HAP-1 (cell line): ENCODE results near the gene SLC4A1AP.
"Not testable (repeated sequence)": the region's sequence is repeated elsewhere in the genome, so short reads cannot be mapped to it uniquely, and the experiment has no call there.

Experiments used
- DNase-seq, 2 experiments: peaks; one replicate each; pipeline ENCODE4 v3.0.0-alpha.2; 2016 to 2020; ENCODE audit warnings: low spot score in 2 of 2
- H3K27me3 ChIP-seq: fragments of 250-450 bp; sonication (Bioruptor Pico); 2 replicates; pipeline ENCODE4 v1.5.1; 2020; ENCODE audit warnings: low read depth, mild to moderate bottlenecking, moderate library complexity
- H3K36me3 ChIP-seq: fragments of 250-450 bp; sonication (Bioruptor Pico); replicated peaks from 2 replicates; pipeline ENCODE4 v1.5.1; 2020; ENCODE audit warnings: mild to moderate bottlenecking
- H3K4me1 ChIP-seq: fragments of 250-450 bp; sonication (Bioruptor Pico); 2 replicates; pipeline ENCODE4 v1.5.1; 2020; ENCODE audit warnings: mild to moderate bottlenecking
- H3K4me3 ChIP-seq: fragments of 250-450 bp; sonication (Bioruptor Pico); 2 replicates; pipeline ENCODE4 v1.5.1; 2020; ENCODE audit warnings: mild to moderate bottlenecking, moderate library complexity
- H3K9me3 ChIP-seq: fragments of 250-450 bp; sonication (Bioruptor Pico); 2 replicates; pipeline ENCODE4 v1.5.1; 2020; ENCODE audit warnings: mild to moderate bottlenecking, moderate library complexity
- in situ Hi-C: fragments of 300-500 bp; cut with MboI; formaldehyde crosslinking; loops from 3 replicates; pipeline ENCODE4 v1.14.3; 2020; ENCODE audit warnings: low sequenced_read_pairs, inconsistent platforms, mixed read lengths

Gene SLC4A1AP

GRCh38 chr2:27663285-27664153 lies at the start of gene SLC4A1AP, which contains the start of gene SUPT7L:
TSS of gene SLC4A1AP (plus strand) at chr2:27663889. CDS start at chr2:27663915, 26 bp downstream.
TSS of gene SUPT7L (minus strand) at chr2:27663614. CDS start at chr2:27662192, 1,422 bp downstream.
- Histone ChIP-seq H3K4me1 (peaks cover 20% of the 10 kb centered on the region), H3K9me3 (no peaks in the 10 kb centered on the region), H3K4me3 (peak within 1 kb of the TSS; percentile 77), H3K36me3 (peaks cover 34% of the 10 kb centered on the region), H3K27me3 (no peaks in the 10 kb centered on the region)
- in situ Hi-C loops = no loop called here
- DNase-seq = peak; percentile 76 to 79

- no peaks in the 10 kb centered on the region for H3K4me1 ChIP-seq
- no peak for DNase-seq
- in situ Hi-C loops = no loop called here
- H3K36me3 ChIP-seq = peaks cover 51% of the 10 kb centered on the region
- no peaks in the 10 kb centered on the region for H3K9me3 ChIP-seq
- no peaks in the 10 kb centered on the region for H3K27me3 ChIP-seq
- no peak overlapping the region for H3K4me3 ChIP-seq
Measured at GRCh38 chr2:27613985-27614384, 49.7 kb upstream of the SLC4A1AP start.

- Histone ChIP-seq H3K27me3 (no peaks in the 10 kb centered on the region), H3K9me3 (no peaks in the 10 kb centered on the region), H3K4me3 (no peak overlapping the region), H3K36me3 (peaks cover 47% of the 10 kb centered on the region), H3K4me1 (no peaks in the 10 kb centered on the region)
- in situ Hi-C loops = no loop called here
- no peak for DNase-seq
Measured at GRCh38 chr2:27615316-27615715, 48.4 kb upstream of the SLC4A1AP start.

GRCh38 chr2:27621524-27621923 lies 42.2 kb upstream of the SLC4A1AP start:
- no peaks in the 10 kb centered on the region for H3K27me3 ChIP-seq
- DNase-seq = no peak
- no peaks in the 10 kb centered on the region for H3K9me3 ChIP-seq
- H3K4me3 ChIP-seq = no peak overlapping the region
- in situ Hi-C loops = no loop called here
- H3K4me1 ChIP-seq = peaks cover 7% of the 10 kb centered on the region
- peaks cover 34% of the 10 kb centered on the region for H3K36me3 ChIP-seq

GRCh38 chr2:27622921-27623384 lies 40.7 kb upstream of the SLC4A1AP start:
- no peak overlapping the region for H3K4me3 ChIP-seq
- peaks cover 23% of the 10 kb centered on the region for H3K36me3 ChIP-seq
- peak; percentile 53 to 55 for DNase-seq
- in situ Hi-C loops = no loop called here
- H3K9me3 ChIP-seq = no peaks in the 10 kb centered on the region
- H3K27me3 ChIP-seq = no peaks in the 10 kb centered on the region
- peaks cover 7% of the 10 kb centered on the region for H3K4me1 ChIP-seq

- no peaks in the 10 kb centered on the region for H3K27me3 ChIP-seq
- no peaks in the 10 kb centered on the region for H3K9me3 ChIP-seq
- peaks cover 17% of the 10 kb centered on the region for H3K36me3 ChIP-seq
- in situ Hi-C loops = no loop called here
- H3K4me1 ChIP-seq = peaks cover 11% of the 10 kb centered on the region
- no peak for DNase-seq
- H3K4me3 ChIP-seq = no peak overlapping the region
Measured at GRCh38 chr2:27624943-27625342, 38.7 kb upstream of the SLC4A1AP start.

GRCh38 chr2:27626323-27626722 lies 37.4 kb upstream of the SLC4A1AP start:
- DNase-seq, H3K27me3 ChIP-seq, H3K4me3 ChIP-seq, H3K9me3 ChIP-seq, in situ Hi-C loops: not testable (repeated sequence)
- Histone ChIP-seq H3K36me3 (peaks cover 17% of the 10 kb centered on the region), H3K4me1 (peaks cover 11% of the 10 kb centered on the region)

GRCh38 chr2:27626921-27627320 lies 36.8 kb upstream of the SLC4A1AP start:
- peaks cover 11% of the 10 kb centered on the region for H3K4me1 ChIP-seq
- H3K27me3 ChIP-seq, H3K4me3 ChIP-seq, in situ Hi-C loops, H3K9me3 ChIP-seq, DNase-seq: not testable (repeated sequence)
- peaks cover 13% of the 10 kb centered on the region for H3K36me3 ChIP-seq

GRCh38 chr2:27627963-27628766 lies 35.5 kb upstream of the SLC4A1AP start:
- H3K36me3 ChIP-seq = peaks cover 24% of the 10 kb centered on the region

GRCh38 chr2:27628767-27629709 lies 34.7 kb upstream of the SLC4A1AP start, which contains the start of the genes CCDC121 and GPN1:
TSS of gene CCDC121 (minus strand) at chr2:27629012. CDS start at chr2:27627799, 1,213 bp downstream.
TSS of gene GPN1 (plus strand) at chr2:27629050. CDS start at chr2:27629059, 9 bp downstream.
- peak; percentile 80 to 91 for DNase-seq
- Histone ChIP-seq H3K4me3 (peak within 1 kb of the TSS; percentile 85), H3K36me3 (peaks cover 21% of the 10 kb centered on the region), H3K27me3 (no peaks in the 10 kb centered on the region), H3K9me3 (no peaks in the 10 kb centered on the region), H3K4me1 (peaks cover 4% of the 10 kb centered on the region)
- in situ Hi-C loops = no loop called here

More at GRCh38 chr2:27627963-27628766, 35.5 kb upstream of the SLC4A1AP start:
- H3K4me3 ChIP-seq = peak overlapping the region; percentile 85
- in situ Hi-C loops = no loop called here
- no peak for DNase-seq
- H3K4me1 ChIP-seq = peaks cover 4% of the 10 kb centered on the region
- H3K9me3 ChIP-seq = no peaks in the 10 kb centered on the region
- no peaks in the 10 kb centered on the region for H3K27me3 ChIP-seq

- DNase-seq, in situ Hi-C loops, H3K4me3 ChIP-seq, H3K9me3 ChIP-seq, H3K27me3 ChIP-seq, H3K4me1 ChIP-seq: not testable (repeated sequence)
- peaks cover 28% of the 10 kb centered on the region for H3K36me3 ChIP-seq
Measured at GRCh38 chr2:27630257-27630656, 33.4 kb upstream of the SLC4A1AP start.

GRCh38 chr2:27634291-27634690 lies 29.4 kb upstream of the SLC4A1AP start:
- Histone ChIP-seq H3K4me1 (peaks cover 4% of the 10 kb centered on the region), H3K9me3 (no peaks in the 10 kb centered on the region), H3K4me3 (no peak overlapping the region), H3K36me3 (peaks cover 52% of the 10 kb centered on the region), H3K27me3 (no peaks in the 10 kb centered on the region)
- no peak for DNase-seq
- in situ Hi-C loops = no loop called here

GRCh38 chr2:27636766-27637165 lies 26.9 kb upstream of the SLC4A1AP start:
- H3K36me3 ChIP-seq = peaks cover 58% of the 10 kb centered on the region
- no peak overlapping the region for H3K4me3 ChIP-seq
- no peaks in the 10 kb centered on the region for H3K27me3 ChIP-seq
- in situ Hi-C loops = no loop called here
- H3K4me1 ChIP-seq = 0 out of 2 replicates have a peak, but pooled peaks cover 4% of the 10 kb centered on the region
- no peak for DNase-seq
- no peaks in the 10 kb centered on the region for H3K9me3 ChIP-seq
